ENCODE measurements around the gene ACVRL1. TPM values are rescaled to one million over a fixed set of nuclear protein-coding genes. Genes with fewer than 3 reads are reported as not detected.

Gene ACVRL1
- total and polyA plus RNA-seq, 2 donors (not counting 1 experiment from before 2014, with no cell fraction given), result not detected

DNA sequence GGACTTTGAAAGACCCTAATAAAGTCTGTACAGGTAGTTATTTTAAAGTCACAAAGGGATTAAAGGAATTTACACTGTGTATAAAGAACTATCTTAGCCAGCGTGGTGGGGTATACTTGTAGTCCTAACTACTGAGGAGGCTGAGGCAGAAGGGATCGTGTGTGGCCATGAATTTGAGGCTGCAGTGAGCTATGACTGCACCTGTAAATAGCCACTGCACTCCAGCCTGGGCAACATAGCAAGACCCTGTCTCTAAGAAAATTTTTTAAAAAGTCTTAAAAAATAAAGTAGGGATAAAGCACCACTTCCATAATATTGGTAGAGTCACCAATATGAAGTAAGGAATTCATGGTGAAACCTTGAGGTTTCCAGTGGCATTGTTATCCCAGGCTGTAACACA, 62.3 kb downstream of the ACVRL1 start:
- H3K4me3 ChIP-seq (ENCODE audit: control extremely low read depth in 1 of 5, extremely low read depth in 1 of 5, insufficient read depth in 1 of 5, low read depth in 2 of 5, low read length in 4 of 5), result no peak overlapping the region
- Mint-ChIP-seq H3K4me3 (no peak overlapping the region), H3K9me3 (ENCODE audit: insufficient read depth) (no peaks in the 10 kb centered on the region), H3K27ac (no peak overlapping the region), H3K4me1 (peaks cover 47% of the 10 kb centered on the region), H3K27me3 (peaks cover 3% of the 10 kb centered on the region)
- peaks cover 45% of the 10 kb centered on the region in 2 donors for H3K4me1 ChIP-seq (ENCODE audit: control insufficient read depth in 2 of 2, insufficient read depth in 2 of 2, low read length in 2 of 2)
- TF ChIP-seq EZH2 (IDR thresholded peaks at IDR 0.05; ENCODE audit: borderline replicate concordance, insufficient read depth, low read depth, low read length, poor library complexity, severe bottlenecking), result no peak
- TF ChIP-seq, protein P1, sequence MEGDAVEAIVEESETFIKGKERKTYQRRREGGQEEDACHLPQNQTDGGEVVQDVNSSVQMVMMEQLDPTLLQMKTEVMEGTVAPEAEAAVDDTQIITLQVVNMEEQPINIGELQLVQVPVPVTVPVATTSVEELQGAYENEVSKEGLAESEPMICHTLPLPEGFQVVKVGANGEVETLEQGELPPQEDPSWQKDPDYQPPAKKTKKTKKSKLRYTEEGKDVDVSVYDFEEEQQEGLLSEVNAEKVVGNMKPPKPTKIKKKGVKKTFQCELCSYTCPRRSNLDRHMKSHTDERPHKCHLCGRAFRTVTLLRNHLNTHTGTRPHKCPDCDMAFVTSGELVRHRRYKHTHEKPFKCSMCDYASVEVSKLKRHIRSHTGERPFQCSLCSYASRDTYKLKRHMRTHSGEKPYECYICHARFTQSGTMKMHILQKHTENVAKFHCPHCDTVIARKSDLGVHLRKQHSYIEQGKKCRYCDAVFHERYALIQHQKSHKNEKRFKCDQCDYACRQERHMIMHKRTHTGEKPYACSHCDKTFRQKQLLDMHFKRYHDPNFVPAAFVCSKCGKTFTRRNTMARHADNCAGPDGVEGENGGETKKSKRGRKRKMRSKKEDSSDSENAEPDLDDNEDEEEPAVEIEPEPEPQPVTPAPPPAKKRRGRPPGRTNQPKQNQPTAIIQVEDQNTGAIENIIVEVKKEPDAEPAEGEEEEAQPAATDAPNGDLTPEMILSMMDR (IDR thresholded peaks at IDR 0.05), result no peak
- H4K20me1 ChIP-seq (ENCODE audit: control insufficient read depth, insufficient read depth, low read length, poor library complexity, severe bottlenecking), result no peaks in the 10 kb centered on the region
- no peak overlapping the region for H2AFZ ChIP-seq (ENCODE audit: insufficient read depth, low read depth, low read length, poor library complexity, severe bottlenecking)
- no peak overlapping the region for H3K4me2 ChIP-seq (replicated peaks; ENCODE audit: low read depth, low read length, poor library complexity, severe bottlenecking)
- DNase-seq (no peak), ATAC-seq (ENCODE audit: low read depth) (no peak)
- ChIA-PET CTCF (interaction anchor here (2.2 to 2.4 kb wide), 2 partner anchors 8 to 23 kb away, joined by 10 read pairs; no protein-coding TSS in a partner anchor), POLR2A (no interaction called here)
- H3K79me2 ChIP-seq (ENCODE audit: control insufficient read depth, insufficient read depth, low read length), result peaks cover 5% of the 10 kb centered on the region
- H3K9ac ChIP-seq (ENCODE audit: low read length), result no peak overlapping the region
- intact Hi-C loops (cut with micrococcal nuclease), result loop anchor here (2.0 to 5.0 kb wide), 2 partner anchors 17 to 92 kb away; no protein-coding TSS in a partner anchor
- H3K27ac ChIP-seq (ENCODE audit: low read length in 2 of 2), result no peak overlapping the region
- no peaks in the 10 kb centered on the region for H3K9me3 ChIP-seq (ENCODE audit: control extremely low read depth in 1 of 3, control insufficient read depth in 2 of 3, insufficient read depth in 1 of 3, low read length in 2 of 3)
- 87% methylated on average over 2 of the region's 2 CpGs for WGBS (ENCODE audit: insufficient coverage)
- H3K36me3 ChIP-seq (replicated peaks in 1 of 2; ENCODE audit: control extremely low read depth in 1 of 2, control insufficient read depth in 1 of 2, extremely low read depth in 1 of 2, insufficient read depth in 2 of 2, low read length in 1 of 2), result no peaks in the 10 kb centered on the region
- no peaks in the 10 kb centered on the region for H3K27me3 ChIP-seq (replicated peaks in 1 of 4; ENCODE audit: control extremely low read depth in 1 of 4, control insufficient read depth in 3 of 4, insufficient read depth in 4 of 4, low read length in 3 of 4)

DNA sequence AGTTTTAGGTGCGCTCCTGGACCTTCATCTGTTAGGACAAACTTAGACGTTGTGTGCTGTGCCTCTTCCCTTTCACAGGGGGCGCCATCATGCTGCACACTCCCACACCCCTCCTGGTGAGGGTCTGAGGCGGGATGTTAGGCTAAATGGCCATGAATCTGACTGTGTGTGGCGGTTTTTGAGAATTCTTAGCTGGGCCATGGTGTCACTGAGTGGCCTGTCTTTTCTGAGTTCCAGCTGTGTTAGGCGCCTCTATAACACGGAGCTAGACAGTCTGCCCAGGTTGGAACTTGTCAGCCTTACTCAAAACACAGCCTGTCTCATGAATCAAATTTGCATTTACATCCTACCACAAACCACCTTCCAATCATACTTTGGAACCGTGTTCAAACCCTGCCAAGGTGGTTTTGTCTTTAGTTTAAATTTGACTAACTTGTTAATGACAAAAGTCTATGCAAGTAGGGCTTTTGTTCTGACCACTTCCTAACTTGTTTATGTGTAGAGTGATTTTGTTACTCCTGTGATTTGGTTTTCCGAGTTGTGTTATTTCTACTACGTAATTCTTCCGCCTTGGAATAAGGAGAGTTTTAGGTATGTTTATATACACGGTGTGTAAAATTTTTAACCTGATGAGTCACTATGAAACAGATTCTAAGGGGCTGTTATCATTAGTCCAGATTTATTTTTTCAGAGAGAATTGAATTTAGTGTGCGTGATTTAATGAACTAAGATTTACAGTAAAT, 63.8 kb downstream of the ACVRL1 start:
- Histone ChIP-seq H3K79me2 (ENCODE audit: control insufficient read depth, insufficient read depth, low read length) (peaks cover 4% of the 10 kb centered on the region), H3K9ac (ENCODE audit: low read length) (no peak overlapping the region), H3K27me3 (replicated peaks in 1 of 4; ENCODE audit: control extremely low read depth in 1 of 4, control insufficient read depth in 3 of 4, insufficient read depth in 4 of 4, low read length in 3 of 4) (no peaks in the 10 kb centered on the region), H3K4me1 (ENCODE audit: control insufficient read depth in 2 of 2, insufficient read depth in 2 of 2, low read length in 2 of 2) (peaks cover 47 to 48% of the 10 kb centered on the region in 2 donors), H3K27ac (ENCODE audit: low read length in 2 of 2) (no peak overlapping the region), H3K36me3 (replicated peaks in 1 of 2; ENCODE audit: control extremely low read depth in 1 of 2, control insufficient read depth in 1 of 2, extremely low read depth in 1 of 2, insufficient read depth in 2 of 2, low read length in 1 of 2) (no peaks in the 10 kb centered on the region), H4K20me1 (ENCODE audit: control insufficient read depth, insufficient read depth, low read length, poor library complexity, severe bottlenecking) (no peaks in the 10 kb centered on the region), H3K4me2 (replicated peaks; ENCODE audit: low read depth, low read length, poor library complexity, severe bottlenecking) (peak overlapping the region; percentile 65), H3K4me3 (ENCODE audit: control extremely low read depth in 1 of 5, extremely low read depth in 1 of 5, insufficient read depth in 1 of 5, low read depth in 2 of 5, low read length in 4 of 5) (peak overlapping the region in 2 of 5 experiments; percentile 0 to 16), H2AFZ (ENCODE audit: insufficient read depth, low read depth, low read length, poor library complexity, severe bottlenecking) (no peak overlapping the region), H3K9me3 (ENCODE audit: control extremely low read depth in 1 of 3, control insufficient read depth in 2 of 3, insufficient read depth in 1 of 3, low read length in 2 of 3) (no peaks in the 10 kb centered on the region)
- no peak for TF ChIP-seq EZH2 (IDR thresholded peaks at IDR 0.05; ENCODE audit: borderline replicate concordance, insufficient read depth, low read depth, low read length, poor library complexity, severe bottlenecking)
- TF ChIP-seq, protein P1 (IDR thresholded peaks at IDR 0.05), result peak; percentile 73
- ChIA-PET CTCF (interaction anchor here (0.7 to 2.4 kb wide), 12 partner anchors 9 to 211 kb away, joined by 3 to 13 read pairs (median 7); no protein-coding TSS in a partner anchor), POLR2A (no interaction called here)
- ATAC-seq (ENCODE audit: low read depth) (peak; percentile 75), DNase-seq (peak; percentile 74)
- H3K27ac Mint-ChIP-seq, result peak overlapping the region; percentile 4
- H3K4me1 Mint-ChIP-seq, result peaks cover 52% of the 10 kb centered on the region
- peak overlapping the region; percentile 60 for H3K4me3 Mint-ChIP-seq
- no peaks in the 10 kb centered on the region for H3K9me3 Mint-ChIP-seq (ENCODE audit: insufficient read depth)
- intact Hi-C loops (cut with micrococcal nuclease), result loop anchor here (1.0 to 5.0 kb wide), 3 partner anchors 9 to 94 kb away; no protein-coding TSS in a partner anchor
- 50% methylated on average over 4 of the region's 13 CpGs for WGBS (ENCODE audit: insufficient coverage)
- no peaks in the 10 kb centered on the region for H3K27me3 Mint-ChIP-seq

Measured in B cell (primary cell).